Measurements from ENCODE around the gene SEZ6L2. TPM values are rescaled to one million over a fixed set of nuclear protein-coding genes. Genes with fewer than 3 reads are reported as not detected.

SEZ6L2 gene
- total and polyA plus RNA-seq, 2 of the 13 experiments (the other 11 are each of a cell fraction or from before 2014, with no cell fraction given), result 14.9 to 16.9 TPM

- TF ChIP-seq ETS1 (CRISPR knock-in tag; IDR thresholded peaks at IDR 0.05), result no peak
- TF ChIP-seq RERE (CRISPR knock-in tag; IDR thresholded peaks at IDR 0.05; ENCODE audit: low read depth), result no peak
- TF ChIP-seq TFAP4 (IDR thresholded peaks at IDR 0.05; ENCODE audit: borderline replicate concordance, low read depth), result peak; percentile 95
- TF ChIP-seq MNT (IDR thresholded peaks at IDR 0.05), result no peak
- peak; percentile 46; the same call in 1 of the 2 replicates for TF ChIP-seq SPEN (CRISPR knock-in tag; IDR thresholded peaks at IDR 0.05; ENCODE audit: low read depth)
- peak; percentile 94 for TF ChIP-seq STAG1 (CRISPR knock-in tag; IDR thresholded peaks at IDR 0.05)
- TF ChIP-seq ZNF329 (CRISPR knock-in tag; IDR thresholded peaks at IDR 0.05; ENCODE audit: low read depth), result no peak
- TF ChIP-seq NONO (IDR thresholded peaks at IDR 0.05), result no peak
- TF ChIP-seq NONO (CRISPR knock-in tag; conservative IDR thresholded peaks at IDR 0.05), result peak; percentile 72
- TF ChIP-seq E2F1 (CRISPR knock-in tag; IDR thresholded peaks at IDR 0.05), result no peak
- peak; percentile 50; the same call in 1 of the 2 replicates for TF ChIP-seq IRF9 (CRISPR knock-in tag; IDR thresholded peaks at IDR 0.05; ENCODE audit: borderline replicate concordance)
- no peak for TF ChIP-seq ZFYVE20 (CRISPR knock-in tag; IDR thresholded peaks at IDR 0.05; ENCODE audit: borderline replicate concordance, low read depth)
These were observed 50.7 kb downstream of the SEZ6L2 start (continued) for GRCh38 chr16:29848420-29849297.

Data from HepG2 (cell line).